A549 (cell line): ENCODE results near the gene NASP. TPM values are rescaled to one million over a fixed set of nuclear protein-coding genes. Genes with fewer than 3 reads are reported as not detected.

ENCODE experiments used
- ATAC-seq, 2 experiments: fragments of 200-7000 bp in 1 of 2; fragments of >200 bp in 1 of 2; cut with Nextera tagmentation in 1 of 2; cut with Tn5 transposase in 1 of 2; 3 replicates each; pipeline versions ENCODE4 v1.8.0 to v1.9.1; 2018 to 2020; ENCODE audit warnings: mild to moderate bottlenecking in 1 of 2, moderate library complexity in 1 of 2
- CTCF ChIA-PET: fragments of 300-600 bp; sonication (Branson Sonifier 250); formaldehyde crosslinking; extraction: SDS; loops from one replicate; lab custom pipeline; 2021; ENCODE audit warnings: antibody characterized with exemption, inconsistent platforms; lab: Yijun Ruan, JAX
- POLR2A ChIA-PET: fragments of 350-600 bp; formaldehyde crosslinking; extraction: SDS; loops from one replicate; lab custom pipeline; 2021; ENCODE audit warnings: antibody characterized with exemption, inconsistent platforms; lab: Yijun Ruan, JAX
- DNase-seq, 2 experiments: peaks; one replicate each; pipeline versions ENCODE4 v3.0.0 to v3.0.0-alpha.2; 2011 to 2016; ENCODE audit warnings: low read depth in 1 of 2, low spot score in 1 of 2
- FAIRE-seq: peaks from 2 replicates; lab custom pipeline; 2011; peaks lifted over from hg19 to GRCh38; lab: Jason Lieb, UNC
- H3K27ac ChIP-seq, 2 experiments: fragments of >200 bp; sonication (Bioruptor Twin); formaldehyde crosslinking; 3 replicates each; pipeline ENCODE4 v1.5.1; 2016 to 2017
- H3K4me1 ChIP-seq: fragments of >200 bp; sonication (Bioruptor Twin); formaldehyde crosslinking; 3 replicates; pipeline ENCODE4 v1.6.1; 2016
- H3K4me2 ChIP-seq: fragments of >200 bp; sonication (Bioruptor Twin); formaldehyde crosslinking; 3 replicates; pipeline ENCODE4 v1.6.1; 2016
- H3K4me3 ChIP-seq: fragments of >200 bp; sonication (Bioruptor Twin); formaldehyde crosslinking; 3 replicates; pipeline ENCODE4 v1.5.1; 2016
- H3K9me3 ChIP-seq: fragments of >200 bp; sonication (Bioruptor Twin); formaldehyde crosslinking; 3 replicates; pipeline ENCODE4 v1.6.1; 2016
- ATOH8 ChIP-seq: fragments of 250-450 bp; sonication (Bioruptor Pico); IDR thresholded peaks from 2 replicates; pipeline ENCODE4 v1.5.0; 2020; ENCODE audit warnings: low read depth, mild to moderate bottlenecking, moderate library complexity
- CBX8 ChIP-seq: fragments of 200-600 bp; sonication (generic); IDR thresholded peaks from 2 replicates; pipeline ENCODE4 v1.6.1; 2016
- CHD2 ChIP-seq: fragments of 150-350 bp; IDR thresholded peaks from 2 replicates; pipeline ENCODE4 v1.6.1; 2014; ENCODE audit warnings: low read length; ENCODE audit not compliant: partially characterized antibody
- CHD4 ChIP-seq: fragments of 200-600 bp; sonication (generic); IDR thresholded peaks from 2 replicates; pipeline ENCODE4 v1.6.1; 2016; ENCODE audit warnings: antibody characterized with exemption, mild to moderate bottlenecking, borderline replicate concordance
- CTCF ChIP-seq: fragments of >200 bp; sonication (Bioruptor Twin); formaldehyde crosslinking; IDR thresholded peaks from 3 replicates; pipeline ENCODE4 v1.5.1; 2016
- ELK1 ChIP-seq: fragments of 150-350 bp; IDR thresholded peaks from 2 replicates; pipeline ENCODE4 v1.6.1; 2014; ENCODE audit warnings: low read depth, mild to moderate bottlenecking, low read length
- EP300 ChIP-seq, 2 experiments: fragments of >200 bp; sonication (Bioruptor Twin); formaldehyde crosslinking; IDR thresholded peaks; 2 replicates in 1 of 2; 3 replicates in 1 of 2; pipeline ENCODE4 v1.6.1; 2016 to 2017
- GATA3 ChIP-seq: IDR thresholded peaks from 2 replicates; pipeline ENCODE4 v1.6.1; 2012; ENCODE audit warnings: borderline replicate concordance
- HEYL ChIP-seq: fragments of 250-450 bp; sonication (Bioruptor Pico); IDR thresholded peaks from 2 replicates; pipeline ENCODE4 v1.8.0; 2021; ENCODE audit warnings: mild to moderate bottlenecking, moderate library complexity
- HMGXB4 ChIP-seq: fragments of 250-450 bp; sonication (Bioruptor Pico); IDR thresholded peaks from 2 replicates; pipeline ENCODE4 v1.5.0; 2021; ENCODE audit warnings: mild to moderate bottlenecking, moderate library complexity, borderline replicate concordance
- JUNB ChIP-seq: fragments of >200 bp; sonication (Bioruptor Twin); formaldehyde crosslinking; IDR thresholded peaks from 2 replicates; pipeline ENCODE4 v1.6.1; 2016
- KDM1A ChIP-seq: fragments of 200-600 bp; sonication (generic); IDR thresholded peaks from 2 replicates; pipeline ENCODE4 v1.6.1; 2016; ENCODE audit warnings: low read depth, mild to moderate bottlenecking
- MAZ ChIP-seq: fragments of 150-350 bp; IDR thresholded peaks from 2 replicates; pipeline ENCODE4 v1.6.1; 2014; ENCODE audit warnings: antibody characterized with exemption, low read depth, low read length, borderline replicate concordance
- MYC ChIP-seq: IDR thresholded peaks from 2 replicates; pipeline ENCODE4 v1.6.1; 2012; ENCODE audit warnings: mild to moderate bottlenecking, inconsistent platforms, low read length, improper control_type of control experiment, borderline replicate concordance
- NPAS2 ChIP-seq: fragments of 250-450 bp; sonication (Bioruptor Pico); IDR thresholded peaks from 2 replicates; pipeline ENCODE4 v1.8.0; 2022; ENCODE audit warnings: mild to moderate bottlenecking, moderate library complexity, borderline replicate concordance
- NR3C1 ChIP-seq: fragments of >200 bp; sonication (Bioruptor Twin); formaldehyde crosslinking; IDR thresholded peaks from 3 replicates; pipeline ENCODE4 v1.6.1; 2017
- PHF8 ChIP-seq: fragments of 200-600 bp; sonication (generic); IDR thresholded peaks from 2 replicates; pipeline ENCODE4 v1.6.1; 2016; ENCODE audit warnings: low read depth, mild to moderate bottlenecking, antibody characterized with exemption, moderate library complexity, borderline replicate concordance
- RCOR1 ChIP-seq: fragments of 150-350 bp; IDR thresholded peaks from 2 replicates; pipeline ENCODE4 v1.6.1; 2014; ENCODE audit warnings: antibody characterized with exemption, low read length, low read depth
- TFCP2L1 ChIP-seq: fragments of 250-450 bp; sonication (Bioruptor Pico); IDR thresholded peaks from 2 replicates; pipeline ENCODE4 v1.5.0; 2021; ENCODE audit warnings: mild to moderate bottlenecking
- USF2 ChIP-seq: fragments of 450-650 bp; IDR thresholded peaks from 2 replicates; pipeline ENCODE4 v1.6.1; 2014; ENCODE audit warnings: antibody characterized with exemption
- ZC3H11A ChIP-seq: fragments of 450-650 bp; IDR thresholded peaks from 2 replicates; pipeline ENCODE4 v1.6.1; 2014; ENCODE audit warnings: antibody characterized with exemption, mild to moderate bottlenecking
- ZSCAN20 ChIP-seq: fragments of 250-450 bp; sonication (Bioruptor Pico); IDR thresholded peaks from 2 replicates; pipeline ENCODE4 v1.8.0; 2022; ENCODE audit warnings: mild to moderate bottlenecking, moderate library complexity
- WGBS: methylation state at CpG from one replicate; pipeline ENCODE4 v1.1.6; 2017; ENCODE audit errors: missing lambda C conversion rate; 5-methylcytosine and 5-hydroxymethylcytosine counted together
- polyA plus RNA-seq, 4 experiments: library from polyadenylated mRNA; depleted of rRNA in 3 of 4; stranded (reverse); fragments of >200 nt; fragmentation: RNase III in 1 of 4; extraction: RNeasy Plus Mini Kit Qiagen cat#74134 plus additional on column Dnase treatment in 1 of 4; gene quantifications; 2 replicates in 3 of 4; 3 replicates in 1 of 4; pipeline ENCODE4 v1.2.3, GENCODE V29; 2011 to 2017

The NASP gene
- polyA plus RNA-seq, 2 of the 4 experiments (the other 2 are of a cell fraction), result 139 to 272 TPM

- no peak for TF ChIP-seq USF2
Measured at GRCh38 chr1:45656573-45657226, 72.9 kb downstream of the NASP start (continued).

GRCh38 chr1:45658171-45658570, 74.3 kb downstream of the NASP start:
- no peak for TF ChIP-seq MYC
- TF ChIP-seq ATOH8, result no peak
- TF ChIP-seq CTCF, result no peak
- no peak for TF ChIP-seq ZC3H11A
- TF ChIP-seq JUNB, result no peak
- TF ChIP-seq ELK1, result no peak
- TF ChIP-seq CHD4, result no peak
- TF ChIP-seq HEYL, result no peak
- H3K4me3 ChIP-seq, result no peak overlapping the region
- 67% methylated on average over 2 of the region's 2 CpGs for WGBS
- no peak for ATAC-seq
- no peak for FAIRE-seq
- H3K27ac ChIP-seq, result no peak overlapping the region
- no peaks in the 10 kb centered on the region for H3K4me1 ChIP-seq
- H3K4me2 ChIP-seq, result no peak overlapping the region
- DNase-seq, result no peak
- POLR2A ChIA-PET, result no interaction called here
- CTCF ChIA-PET, result interaction anchor here (0.7 kb wide), 1 partner anchor 70 kb away, joined by 3 read pairs; no protein-coding TSS in a partner anchor
- no peaks in the 10 kb centered on the region for H3K9me3 ChIP-seq

GRCh38 chr1:45659222-45659621, 75.4 kb downstream of the NASP start:
- TF ChIP-seq NPAS2, result no peak
- no peak overlapping the region for H3K4me3 ChIP-seq
- no peak for ATAC-seq
- no peak for DNase-seq
- FAIRE-seq, result no peak
- no peaks in the 10 kb centered on the region for H3K4me1 ChIP-seq
- ChIA-PET POLR2A (no interaction called here), CTCF (interaction anchor here (1.5 kb wide), 1 partner anchor 185 kb away, joined by 4 read pairs; no protein-coding TSS in a partner anchor)
- no peaks in the 10 kb centered on the region for H3K9me3 ChIP-seq
- 98% methylated on average over 2 of the region's 2 CpGs for WGBS
- no peak overlapping the region for H3K27ac ChIP-seq
- H3K4me2 ChIP-seq, result no peak overlapping the region

GRCh38 chr1:45660336-45660735, 76.5 kb downstream of the NASP start:
- H3K4me2 ChIP-seq, result no peak overlapping the region
- 74% methylated on average over 2 of the region's 2 CpGs for WGBS
- no peak for TF ChIP-seq CHD2
- no peak for TF ChIP-seq PHF8
- TF ChIP-seq KDM1A, result no peak
- no peak for TF ChIP-seq NPAS2
- TF ChIP-seq ZC3H11A, result no peak
- no peak for TF ChIP-seq GATA3
- no peak for TF ChIP-seq MAZ
- TF ChIP-seq USF2, result no peak
- no peak for TF ChIP-seq RCOR1
- no peak for TF ChIP-seq EP300 (IDR thresholded peaks at IDR 0.05)
- no peak for TF ChIP-seq TFCP2L1 (CRISPR knock-in tag)
- no peak for TF ChIP-seq HMGXB4 (CRISPR knock-in tag)
- no peak for TF ChIP-seq NR3C1
- TF ChIP-seq ZSCAN20 (CRISPR knock-in tag), result no peak
- no peak for TF ChIP-seq HEYL
- no peak for TF ChIP-seq ATOH8
- no peak for TF ChIP-seq CBX8
- H3K9me3 ChIP-seq, result no peaks in the 10 kb centered on the region
- H3K4me1 ChIP-seq, result no peaks in the 10 kb centered on the region
- ATAC-seq, result no peak
- ChIA-PET POLR2A (no interaction called here), CTCF (interaction anchor here (1.1 to 1.5 kb wide), 2 partner anchors 17 to 184 kb away, joined by 3 to 4 read pairs; no protein-coding TSS in a partner anchor)
- no peak overlapping the region for H3K27ac ChIP-seq
- H3K4me3 ChIP-seq, result no peak overlapping the region
- no peak for DNase-seq
- FAIRE-seq, result no peak
